ENCODE data around the gene SAMD4B.
A peak's percentile ranks its signal among the peaks of the same experiment; 100 is the strongest.

The SAMD4B gene

DNA sequence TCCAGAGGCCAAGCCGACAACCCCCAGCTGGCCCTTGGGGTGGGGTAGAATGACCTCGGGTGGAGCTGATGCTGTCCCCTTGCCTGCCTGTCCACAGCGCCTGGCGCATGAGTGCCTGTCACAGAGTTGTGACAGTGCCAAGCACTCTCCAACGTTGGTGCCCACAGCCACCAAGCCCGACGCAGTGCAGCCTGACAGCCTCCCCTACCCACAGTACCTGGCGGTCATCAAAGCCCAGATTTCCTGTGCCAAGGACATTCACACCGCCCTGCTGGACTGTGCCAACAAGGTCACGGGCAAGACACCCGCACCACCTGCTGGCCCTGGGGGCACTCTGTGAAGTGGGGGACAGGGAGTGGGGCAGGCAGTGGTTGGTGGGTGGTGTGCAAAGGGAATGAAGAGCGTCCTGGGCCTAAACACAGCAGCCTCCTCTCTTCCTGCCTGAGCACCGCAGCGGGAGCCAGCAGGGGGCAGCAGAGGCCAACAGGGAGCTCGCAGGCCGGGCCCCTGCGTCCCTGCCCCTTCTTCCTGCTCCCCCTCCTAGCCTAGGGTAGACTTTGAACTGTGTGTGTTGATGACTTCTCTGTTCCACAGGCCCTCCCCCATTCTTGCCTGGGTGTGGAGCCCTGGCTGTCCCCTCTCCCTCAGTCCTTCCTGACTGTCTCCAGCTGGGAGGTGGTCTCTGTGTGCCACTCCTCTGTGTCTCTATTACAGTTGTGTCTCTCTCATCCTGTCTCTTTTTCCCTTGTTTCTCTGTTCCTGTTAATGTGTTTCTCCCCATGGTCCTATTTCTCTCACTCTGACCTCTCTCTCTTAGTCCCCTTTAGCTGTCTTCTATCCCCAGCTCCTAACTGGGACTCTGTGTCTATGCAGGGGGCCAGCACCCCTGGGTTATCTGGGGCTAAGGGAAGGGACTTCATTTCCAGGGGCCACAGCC is 55.4 kb downstream of the SAMD4B start:
- peak; percentile 48 for DNase-seq

DNA sequence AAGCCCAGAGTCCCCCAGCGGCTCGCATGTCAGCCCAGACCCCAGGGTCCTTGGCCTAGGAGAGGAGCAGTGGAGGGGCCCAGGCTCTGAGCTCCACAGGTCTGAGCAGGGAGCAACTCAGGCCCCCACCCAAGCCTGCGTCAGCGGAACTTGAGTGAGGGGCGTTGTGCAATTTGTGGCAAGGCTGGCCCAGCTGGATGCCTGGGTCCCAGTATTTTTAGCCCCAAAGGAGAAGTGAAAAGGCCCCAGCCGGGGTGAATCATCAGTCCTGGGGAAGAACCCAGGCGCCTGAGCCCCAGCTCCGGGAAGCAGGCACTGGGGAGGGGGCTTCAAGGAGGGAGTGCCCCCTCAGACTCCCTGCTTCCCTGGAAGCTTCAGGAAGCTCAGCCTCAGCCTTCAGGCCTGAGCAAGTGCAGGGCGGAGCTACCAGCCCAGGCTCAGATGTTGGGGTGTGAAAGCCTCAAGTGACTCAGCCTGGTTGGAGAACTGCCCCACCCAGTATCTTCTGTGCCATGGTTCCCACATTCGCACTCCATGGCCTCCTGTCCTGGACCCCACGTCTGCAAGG is 56.2 kb downstream of the SAMD4B start:
- no peak for DNase-seq

DNA sequence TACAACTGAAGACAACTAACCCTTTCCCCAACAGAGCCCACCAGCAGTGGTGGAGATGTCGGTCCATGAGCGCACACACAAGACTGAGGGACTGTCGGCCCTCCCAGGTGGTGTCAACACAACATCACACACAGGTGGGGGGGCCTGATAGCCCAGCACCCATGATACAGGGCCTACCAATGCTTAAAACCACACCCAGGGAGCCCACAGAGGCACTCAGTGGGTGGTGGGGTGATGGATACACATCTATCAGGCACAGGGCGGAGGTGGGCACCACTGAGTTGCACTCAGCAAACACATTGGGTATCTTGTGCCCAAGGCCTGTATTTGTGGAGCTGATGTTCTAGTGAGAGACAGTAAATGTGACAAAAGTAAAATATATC is 57.4 kb downstream of the SAMD4B start:
- no peak for DNase-seq

DNA sequence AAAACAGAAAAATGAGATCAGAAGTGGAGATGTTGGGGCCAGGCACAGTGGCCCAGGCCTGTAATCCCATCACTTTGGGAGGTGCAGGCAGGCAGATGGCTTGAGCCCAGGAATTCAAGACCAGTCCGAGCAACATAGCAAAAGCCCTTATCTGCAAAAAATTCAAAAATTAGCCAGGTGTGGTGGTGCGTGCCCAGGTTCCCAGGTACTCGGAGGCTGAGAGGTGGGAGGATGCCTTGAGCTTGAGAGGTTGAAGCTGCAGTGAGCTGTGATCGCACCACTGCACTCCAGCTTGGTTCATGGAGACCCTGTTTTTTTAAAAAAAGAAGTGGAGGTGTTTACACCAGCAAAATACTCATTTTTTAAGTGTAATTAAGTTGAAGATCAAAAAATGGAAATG is 57.8 kb downstream of the SAMD4B start:
- DNase-seq = no peak

DNA sequence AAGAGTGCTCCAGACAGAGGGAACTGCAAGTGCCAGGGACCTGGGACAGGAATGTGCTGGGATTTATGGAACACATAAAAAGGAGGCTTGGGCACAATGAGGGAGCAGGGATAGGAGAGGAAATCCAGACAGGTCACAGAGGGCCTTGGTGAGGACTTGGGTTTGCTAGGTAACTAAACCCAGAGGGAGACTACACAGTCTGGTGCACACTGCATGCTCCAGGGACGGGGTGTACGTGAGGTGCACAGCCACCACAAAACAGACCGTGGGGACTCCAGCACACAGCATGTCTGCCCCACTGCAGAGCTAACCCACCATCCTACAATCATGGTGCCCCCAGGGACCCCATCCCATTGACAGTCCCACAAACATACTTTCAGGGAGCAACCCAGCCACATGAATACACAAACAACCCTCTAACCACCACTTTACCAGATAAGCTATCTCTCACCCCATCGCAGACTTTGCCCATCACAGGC is 58.9 kb downstream of the SAMD4B start:
- no peak for DNase-seq

DNA sequence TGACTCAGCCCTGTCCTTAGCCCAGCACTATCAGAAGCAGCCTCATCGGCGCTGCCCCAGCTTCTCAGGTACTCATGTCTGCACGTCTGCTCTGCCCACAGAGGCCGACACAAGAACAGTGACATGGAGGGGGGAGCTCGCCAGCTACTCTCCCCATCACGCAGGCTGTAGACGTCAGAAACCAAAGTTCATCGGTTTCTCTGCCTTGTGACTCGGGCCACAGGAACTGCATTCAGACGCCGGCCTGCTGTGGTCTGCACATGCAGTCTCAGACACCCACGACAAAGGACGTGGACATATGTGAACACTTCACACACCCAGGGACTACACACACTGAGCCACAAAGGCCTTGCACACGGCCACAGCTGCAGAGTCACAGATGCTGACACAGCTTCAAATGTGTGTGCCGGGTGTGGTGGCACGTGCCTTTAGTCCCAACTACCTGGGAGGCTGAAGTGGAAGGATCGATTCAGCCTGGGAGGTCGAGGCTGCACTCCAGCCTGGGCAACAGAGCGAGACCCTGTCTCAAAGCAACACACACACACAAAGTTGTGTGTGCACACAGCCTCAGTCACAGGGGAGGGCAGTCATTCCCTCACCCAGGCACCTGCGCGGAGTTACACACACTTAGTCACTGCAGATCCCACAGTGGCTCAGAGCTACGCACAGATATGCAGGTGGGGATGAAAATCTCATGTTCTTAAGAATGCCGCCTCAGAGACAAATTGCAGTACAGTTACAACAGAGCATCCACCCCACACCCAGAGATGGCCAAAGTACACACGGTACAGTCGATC is 59.5 kb downstream of the SAMD4B start:
- no peak for DNase-seq

DNA sequence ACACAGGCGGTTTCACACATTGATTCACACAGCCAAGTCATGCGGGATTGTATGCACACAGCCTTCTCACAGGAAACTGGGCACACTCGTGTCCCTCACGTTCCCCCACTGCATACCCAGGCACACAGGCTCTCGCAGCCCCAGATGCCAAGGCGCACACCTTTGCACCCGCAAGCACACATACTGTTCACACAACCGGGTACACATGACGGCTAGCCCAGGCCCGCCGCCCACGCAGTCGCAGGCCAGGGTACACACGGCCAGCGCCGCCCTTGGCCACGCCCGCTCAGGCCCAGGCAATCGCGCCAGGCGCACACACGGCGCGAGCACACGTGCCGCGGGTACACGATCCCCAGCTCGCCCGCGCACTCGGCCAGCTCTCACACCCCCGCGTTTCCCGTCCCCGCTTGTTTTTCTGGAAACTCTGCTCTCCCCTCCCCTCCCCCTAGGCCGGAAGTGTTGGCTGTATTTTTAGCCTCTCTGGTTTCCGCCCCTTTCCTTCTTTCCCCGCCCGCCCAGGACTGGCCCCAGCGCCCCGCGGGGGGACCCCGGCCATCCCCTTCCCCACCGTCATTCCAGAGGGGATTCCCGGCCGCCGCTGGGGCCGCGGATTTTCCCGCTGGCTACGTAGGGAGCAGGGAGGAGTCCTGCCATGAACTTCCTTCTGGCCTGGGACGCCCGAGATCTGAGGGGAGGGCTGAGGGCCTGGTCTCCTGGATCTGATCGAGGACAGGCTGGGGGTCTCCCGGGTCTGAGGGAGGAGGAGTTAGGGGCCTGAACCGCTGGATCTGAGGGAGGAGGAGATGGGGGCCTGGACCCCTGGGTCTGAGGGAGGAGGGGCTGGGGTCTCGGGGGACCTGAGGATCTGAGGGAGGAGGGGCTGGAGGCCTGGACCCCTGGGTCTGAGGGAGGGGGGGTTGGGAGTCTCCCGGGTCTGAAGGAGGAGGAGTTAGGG is 60.4 kb downstream of the SAMD4B start:
- peak; percentile 46 for DNase-seq

DNA sequence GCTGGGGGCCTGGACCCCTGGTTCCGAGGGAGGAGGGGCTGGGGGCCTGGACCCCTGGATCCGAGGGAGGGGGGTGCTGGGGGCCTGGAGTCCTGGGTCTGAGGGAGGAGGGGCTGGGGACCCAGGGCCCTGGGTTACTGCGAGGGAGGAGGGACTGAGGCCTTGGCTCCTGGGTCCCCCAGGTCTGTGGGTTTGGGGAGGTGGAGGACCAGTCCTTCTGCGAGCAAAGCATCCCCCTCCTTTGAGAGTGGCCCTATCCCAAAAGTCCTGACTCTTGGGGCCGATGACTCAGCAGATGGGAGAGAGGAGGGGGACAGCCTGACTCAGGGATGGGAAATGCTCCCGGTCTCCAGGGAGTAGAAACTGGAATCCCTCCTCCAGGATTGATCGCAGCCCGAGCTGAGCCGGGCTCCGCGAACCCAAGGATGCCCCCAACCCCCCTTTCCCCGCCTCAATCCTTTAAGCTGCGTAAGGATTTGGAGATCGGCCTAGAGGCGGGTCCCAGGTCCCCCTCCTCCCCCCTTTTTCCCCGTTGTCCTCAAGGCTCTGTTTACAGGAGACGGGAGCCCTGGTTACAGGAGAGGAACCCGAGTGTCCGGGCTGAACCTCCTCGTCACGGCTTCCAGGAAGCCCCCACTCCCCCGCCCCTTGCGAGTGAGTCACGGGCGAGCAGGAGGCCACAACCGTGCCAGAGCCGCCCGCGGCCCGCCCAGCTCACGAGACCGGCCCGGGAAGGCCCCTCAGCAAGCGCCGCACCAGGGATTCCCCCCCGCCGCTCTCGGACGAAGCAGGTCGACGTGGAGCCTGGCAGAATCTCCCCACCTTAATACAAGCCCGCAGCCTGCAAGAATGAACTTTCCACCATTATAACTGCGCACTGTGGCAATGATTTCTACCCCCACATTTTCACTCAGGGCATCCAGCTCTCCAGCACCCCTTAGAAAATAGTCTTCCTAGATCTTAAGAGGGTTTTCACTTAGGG is 61.4 kb downstream of the SAMD4B start:
- no peak for DNase-seq

DNA sequence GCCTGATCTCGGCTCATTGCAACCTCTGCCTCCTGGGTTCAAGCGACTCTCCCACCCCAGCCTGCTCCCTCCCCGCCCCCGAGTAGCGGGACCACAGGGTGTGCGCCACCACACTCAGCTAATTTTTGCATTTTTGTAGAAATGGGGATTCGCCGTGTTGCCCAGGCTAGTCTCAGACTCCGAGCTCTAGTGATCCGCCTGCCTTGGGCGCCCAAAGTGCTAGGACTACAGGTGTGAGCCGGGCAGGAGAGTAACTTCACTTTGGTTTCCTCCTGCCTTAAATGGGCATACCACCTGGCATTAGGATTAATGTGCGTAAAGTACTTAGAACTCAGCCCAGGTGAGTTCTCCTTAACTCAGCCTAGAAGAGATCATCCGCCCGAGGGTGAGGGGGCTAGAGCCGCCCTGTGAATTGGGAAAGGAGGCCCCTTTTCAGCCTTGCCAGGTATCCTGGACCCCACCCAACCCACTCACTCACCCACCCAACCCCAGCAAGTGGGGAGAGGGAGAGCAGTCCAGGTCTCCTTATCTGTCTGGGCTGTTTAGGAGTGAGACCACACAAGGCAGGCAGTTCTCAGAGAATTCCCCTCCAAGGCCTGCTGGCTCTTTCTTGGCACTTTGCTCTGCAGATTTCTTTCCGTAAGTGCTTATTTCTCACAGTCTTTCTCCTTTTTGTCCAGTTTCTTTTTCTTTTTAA is 63.2 kb downstream of the SAMD4B start:
- no peak for DNase-seq

DNA sequence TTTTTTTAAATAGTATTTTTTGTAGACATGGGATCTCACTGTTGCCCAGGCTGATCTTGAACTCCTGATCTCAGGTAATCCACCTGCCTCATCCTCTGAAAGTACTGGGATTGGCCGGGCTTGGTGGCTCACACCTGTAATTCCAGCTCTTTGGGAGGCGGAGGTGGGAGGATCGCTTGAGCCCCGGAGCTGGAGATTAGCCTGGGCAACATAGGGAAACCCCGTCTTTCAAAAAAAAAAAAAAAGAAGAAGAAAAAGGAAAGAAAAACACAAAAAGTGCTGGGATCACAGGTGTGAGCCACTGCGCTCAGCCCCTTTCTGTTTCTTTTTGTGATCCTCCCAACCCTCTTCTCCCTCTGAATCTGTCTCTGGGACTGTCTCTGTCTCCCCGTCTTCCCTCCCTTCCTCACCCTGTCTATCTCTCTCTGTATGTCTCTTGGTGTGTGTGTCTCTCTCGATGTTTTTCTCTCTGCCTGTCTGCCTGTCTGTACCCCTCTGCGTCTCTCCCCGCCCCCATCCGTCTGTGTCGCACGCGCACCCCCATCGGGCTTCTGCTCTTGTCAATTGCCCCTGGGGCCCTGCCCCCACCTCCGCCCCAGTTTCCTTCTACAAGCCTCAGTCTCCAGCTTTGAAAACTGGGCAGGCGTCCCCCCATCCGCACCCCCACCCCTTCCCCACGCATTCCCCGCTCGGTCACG is 63.9 kb downstream of the SAMD4B start:
- no peak for DNase-seq

DNA sequence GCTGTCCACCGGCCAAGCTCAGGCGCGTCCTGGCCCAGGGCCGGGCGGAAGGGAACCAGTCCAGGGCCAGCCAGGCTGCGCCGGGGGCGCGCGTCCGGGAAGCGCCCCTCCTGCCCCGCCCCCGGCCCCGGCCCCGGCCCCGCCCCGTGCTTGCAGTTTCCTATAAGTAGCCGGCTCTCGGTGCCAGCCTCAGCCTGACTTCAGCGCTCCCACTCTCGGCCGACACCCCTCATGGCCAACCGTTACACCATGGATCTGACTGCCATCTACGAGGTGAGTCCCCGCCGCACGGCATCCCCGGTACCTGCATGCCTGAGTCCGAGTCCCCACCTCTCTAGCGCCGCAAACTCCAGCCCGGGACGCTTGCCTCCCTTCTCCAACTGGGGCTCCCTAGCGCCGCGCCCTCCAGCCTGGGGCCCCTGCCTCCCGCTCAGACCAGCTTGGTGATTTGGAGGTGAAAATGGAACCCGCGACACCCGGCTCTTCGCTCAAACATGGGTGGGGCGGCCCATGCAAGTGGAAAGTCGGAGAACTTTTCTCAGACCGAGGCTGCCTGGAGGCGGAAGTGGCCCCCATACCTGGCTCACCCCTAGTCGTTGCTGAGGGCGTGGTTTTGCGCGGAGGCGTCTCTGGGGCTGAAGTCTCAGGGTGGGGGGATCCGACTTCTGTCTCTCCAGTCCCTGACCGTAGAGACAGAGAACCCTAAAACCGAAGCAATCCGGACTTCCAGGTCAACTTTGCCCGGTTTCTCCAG is 64.6 kb downstream of the SAMD4B start, which contains the start of gene ZFP36:
ZFP36 (plus strand) TSS at position 192 of the 754 bp plus-strand sequence; CDS start at position 250, 58 bp downstream.
- peak; percentile 64 for DNase-seq

GRCh38 chr19:39407410-39407659 is 65.1 kb downstream of the SAMD4B start:
- DNase-seq = no peak

DNA sequence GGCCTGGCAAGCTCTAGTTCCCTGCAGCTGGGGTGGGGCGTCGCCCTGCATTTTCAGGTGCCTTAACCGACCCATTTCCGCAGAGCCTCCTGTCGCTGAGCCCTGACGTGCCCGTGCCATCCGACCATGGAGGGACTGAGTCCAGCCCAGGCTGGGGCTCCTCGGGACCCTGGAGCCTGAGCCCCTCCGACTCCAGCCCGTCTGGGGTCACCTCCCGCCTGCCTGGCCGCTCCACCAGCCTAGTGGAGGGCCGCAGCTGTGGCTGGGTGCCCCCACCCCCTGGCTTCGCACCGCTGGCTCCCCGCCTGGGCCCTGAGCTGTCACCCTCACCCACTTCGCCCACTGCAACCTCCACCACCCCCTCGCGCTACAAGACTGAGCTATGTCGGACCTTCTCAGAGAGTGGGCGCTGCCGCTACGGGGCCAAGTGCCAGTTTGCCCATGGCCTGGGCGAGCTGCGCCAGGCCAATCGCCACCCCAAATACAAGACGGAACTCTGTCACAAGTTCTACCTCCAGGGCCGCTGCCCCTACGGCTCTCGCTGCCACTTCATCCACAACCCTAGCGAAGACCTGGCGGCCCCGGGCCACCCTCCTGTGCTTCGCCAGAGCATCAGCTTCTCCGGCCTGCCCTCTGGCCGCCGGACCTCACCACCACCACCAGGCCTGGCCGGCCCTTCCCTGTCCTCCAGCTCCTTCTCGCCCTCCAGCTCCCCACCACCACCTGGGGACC is 65.6 kb downstream of the SAMD4B start:
- DNase-seq = no peak

GRCh38 chr19:39408392-39409207 is 66.4 kb downstream of the SAMD4B start:
- DNase-seq = peak; percentile 46

GRCh38 chr19:39409208-39410016 is 67.2 kb downstream of the SAMD4B start:
- peak; percentile 96 for DNase-seq

- DNase-seq = peak; percentile 29
These were observed 68.0 kb downstream of the SAMD4B start for GRCh38 chr19:39410017-39410830.
